Transverse colon (tissue), 4 donors: ENCODE measurements around the gene ZNF804A. TPM values are rescaled to one million over a fixed set of nuclear protein-coding genes. Genes with fewer than 3 reads are reported as not detected.

Experiments used
- DNase-seq: peaks from one replicate; pipeline ENCODE4 v3.0.0-alpha.2; 2019
- H3K27ac ChIP-seq, 4 donors: fragments of 200-600 bp; sonication (generic); 2 replicates each; pipeline ENCODE4 v1.5.1; 2016 to 2018; ENCODE audit warnings: inconsistent platforms in 4 of 4
- H3K27me3 ChIP-seq: fragments of 200-600 bp; sonication (generic); 2 replicates; pipeline ENCODE4 v1.5.1; 2017; ENCODE audit warnings: inconsistent platforms
- H3K36me3 ChIP-seq, 4 donors: fragments of 200-600 bp; sonication (generic); 2 replicates each; pipeline ENCODE4 v1.5.1; 2017 to 2019; ENCODE audit warnings: inconsistent platforms in 4 of 4
- H3K4me1 ChIP-seq, 4 donors: fragments of 200-600 bp; sonication (generic); 2 replicates each; pipeline ENCODE4 v1.5.1; 2017 to 2020; ENCODE audit warnings: inconsistent platforms in 4 of 4
- H3K4me3 ChIP-seq, 4 donors: fragments of 200-600 bp; sonication (generic); 1 replicate in 1 of 4; 2 replicates in 3 of 4; pipeline versions ENCODE4 v1.5.1 to v1.6.1; 2017 to 2019; ENCODE audit warnings: inconsistent platforms in 4 of 4
- H3K9me3 ChIP-seq, 2 donors: fragments of 200-600 bp; sonication (generic); 2 replicates each; pipeline ENCODE4 v1.5.1; 2017 to 2019; ENCODE audit warnings: inconsistent platforms in 2 of 2
- EP300 ChIP-seq: sonication (generic); formaldehyde crosslinking; IDR thresholded peaks from one replicate; pipeline ENCODE4 v1.6.1; 2017; ENCODE audit warnings: antibody characterized with exemption, low read depth
- POLR2A ChIP-seq: fragments of 450-650 bp; IDR thresholded peaks from one replicate; pipeline ENCODE4 v1.6.1; 2016; ENCODE audit warnings: antibody characterized with exemption, mild to moderate bottlenecking, moderate library complexity
- POLR2AphosphoS5 ChIP-seq, 3 donors: sonication (generic); formaldehyde crosslinking; IDR thresholded peaks; one replicate each; pipeline ENCODE4 v1.6.1; 2016; ENCODE audit warnings: antibody characterized with exemption in 3 of 3
- WGBS, 2 donors: methylation state at CpG; one replicate each; pipeline ENCODE4 v1.1.5; 2018; ENCODE audit warnings: low coverage in 1 of 2; 5-methylcytosine and 5-hydroxymethylcytosine counted together
- in situ Hi-C, 4 donors: fragments of 200-750 bp; cut with MboI; loops; one replicate each; pipeline versions ENCODE4 v1.15.0 to v1.15.1; 2017; ENCODE audit warnings: low sequenced_read_pairs in 3 of 4, low pct_ligation_motif_present in 1 of 4, low pct_unique_long_range_greater_than_20kb in 1 of 4
- intact Hi-C: fragments of 100-400 bp; cut with DNase I; formaldehyde crosslinking; loops from one replicate; pipeline ENCODE4 v1.15.1; 2023; ENCODE audit warnings: low total_unique reads
- total RNA-seq, 4 donors: library from RNA; depleted of rRNA; stranded (reverse); fragments of >200 nt; gene quantifications; one replicate each; pipeline ENCODE4 v1.1.0, GENCODE V29; 2016
- TF ChIP-seq, protein P1 (sequence below), 5 experiments: fragments of 200-600 bp in 3 of 5; fragments of 450-650 bp in 2 of 5; sonication (generic) in 3 of 5; IDR thresholded peaks; 1 replicate in 2 of 5; 2 replicates in 3 of 5; pipeline ENCODE4 v1.5.1; 2016 to 2017; ENCODE audit warnings: antibody characterized with exemption in 5 of 5, inconsistent platforms in 3 of 5, mild to moderate bottlenecking in 2 of 5, moderate library complexity in 1 of 5

The ZNF804A gene
- total RNA-seq, 4 donors from 2014 or later, result 0.16 to 1.5 (median 0.70) TPM

DNA sequence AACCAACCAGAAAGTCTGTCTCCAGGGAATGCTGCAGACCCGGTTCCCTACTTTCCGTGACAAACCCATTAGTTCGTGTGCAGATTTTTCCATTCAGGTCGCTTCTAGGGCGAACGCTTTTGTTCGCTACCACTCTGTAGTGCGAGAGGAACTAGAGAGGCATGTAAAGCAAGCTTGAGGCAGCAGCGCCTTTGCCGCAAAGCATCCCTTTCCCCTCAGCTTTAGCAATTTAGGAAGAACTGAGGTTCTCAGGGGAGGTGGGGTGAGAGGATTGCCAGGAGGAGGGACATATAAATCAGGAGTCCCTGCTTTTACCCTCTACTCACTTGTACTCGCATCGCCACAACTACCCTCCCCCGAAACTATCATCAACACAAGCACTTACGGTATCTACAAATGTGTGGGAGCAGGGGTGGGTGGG lies 748 bp upstream of the ZNF804A start:
- H3K4me1 ChIP-seq, result peaks cover 0 to 7% (median 2%) of the 10 kb centered on the region in 4 donors
- H3K9me3 ChIP-seq, result no peaks in the 10 kb centered on the region
- peak overlapping the region in 3 of 4 donors; percentile 33 to 55 (median 52) for H3K4me3 ChIP-seq
- DNase-seq, result peak; percentile 20
- TF ChIP-seq POLR2A, result no peak
- TF ChIP-seq POLR2AphosphoS5 (IDR thresholded peaks at IDR 0.05), result no peak
- H3K36me3 ChIP-seq, result no peaks in the 10 kb centered on the region
- peak overlapping the region in 3 of 4 donors; percentile 13 to 49 (median 25) for H3K27ac ChIP-seq
- peaks cover 58% of the 10 kb centered on the region for H3K27me3 ChIP-seq
- in situ Hi-C loops (no loop called here), intact Hi-C loops (no loop called here)
- 13 to 24% methylated on average over 7 to 14 of the region's 14 CpGs for WGBS, 2 donors

DNA sequence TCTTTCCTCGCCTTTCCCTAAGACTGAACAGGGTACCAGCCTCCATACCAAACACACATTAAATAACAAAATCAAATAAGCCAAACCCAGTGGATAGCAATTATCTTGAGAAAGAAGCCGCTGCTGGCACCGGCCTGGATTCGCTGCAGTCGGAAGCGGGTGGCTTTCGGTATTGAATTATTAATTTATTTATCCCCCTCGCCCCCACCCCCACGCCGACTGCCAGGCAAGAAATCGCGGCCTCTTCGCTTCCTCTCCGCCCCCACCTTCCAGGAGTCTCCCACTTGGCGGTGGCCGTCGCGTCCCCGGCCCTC lies 370 bp upstream of the ZNF804A start:
- Histone ChIP-seq H3K27ac (peak overlapping the region; percentile 13 to 54 (median 37)), H3K4me1 (peaks cover 0 to 7% (median 2%) of the 10 kb centered on the region in 4 donors), H3K9me3 (no peaks in the 10 kb centered on the region), H3K36me3 (no peaks in the 10 kb centered on the region), H3K4me3 (peak overlapping the region; percentile 21 to 55 (median 42)), H3K27me3 (peaks cover 61% of the 10 kb centered on the region)
- in situ Hi-C loops, result no loop called here
- intact Hi-C loops, result no loop called here
- TF ChIP-seq, protein P1, sequence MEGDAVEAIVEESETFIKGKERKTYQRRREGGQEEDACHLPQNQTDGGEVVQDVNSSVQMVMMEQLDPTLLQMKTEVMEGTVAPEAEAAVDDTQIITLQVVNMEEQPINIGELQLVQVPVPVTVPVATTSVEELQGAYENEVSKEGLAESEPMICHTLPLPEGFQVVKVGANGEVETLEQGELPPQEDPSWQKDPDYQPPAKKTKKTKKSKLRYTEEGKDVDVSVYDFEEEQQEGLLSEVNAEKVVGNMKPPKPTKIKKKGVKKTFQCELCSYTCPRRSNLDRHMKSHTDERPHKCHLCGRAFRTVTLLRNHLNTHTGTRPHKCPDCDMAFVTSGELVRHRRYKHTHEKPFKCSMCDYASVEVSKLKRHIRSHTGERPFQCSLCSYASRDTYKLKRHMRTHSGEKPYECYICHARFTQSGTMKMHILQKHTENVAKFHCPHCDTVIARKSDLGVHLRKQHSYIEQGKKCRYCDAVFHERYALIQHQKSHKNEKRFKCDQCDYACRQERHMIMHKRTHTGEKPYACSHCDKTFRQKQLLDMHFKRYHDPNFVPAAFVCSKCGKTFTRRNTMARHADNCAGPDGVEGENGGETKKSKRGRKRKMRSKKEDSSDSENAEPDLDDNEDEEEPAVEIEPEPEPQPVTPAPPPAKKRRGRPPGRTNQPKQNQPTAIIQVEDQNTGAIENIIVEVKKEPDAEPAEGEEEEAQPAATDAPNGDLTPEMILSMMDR (IDR thresholded peaks at IDR 0.05), result no peak
- no peak for TF ChIP-seq POLR2AphosphoS5 (IDR thresholded peaks at IDR 0.05)
- DNase-seq, result peak; percentile 6
- 1% methylated on average over 18 of the region's 19 CpGs; no CpG with 5 or more reads in 1 of the 2 donors for WGBS, 2 donors

DNA sequence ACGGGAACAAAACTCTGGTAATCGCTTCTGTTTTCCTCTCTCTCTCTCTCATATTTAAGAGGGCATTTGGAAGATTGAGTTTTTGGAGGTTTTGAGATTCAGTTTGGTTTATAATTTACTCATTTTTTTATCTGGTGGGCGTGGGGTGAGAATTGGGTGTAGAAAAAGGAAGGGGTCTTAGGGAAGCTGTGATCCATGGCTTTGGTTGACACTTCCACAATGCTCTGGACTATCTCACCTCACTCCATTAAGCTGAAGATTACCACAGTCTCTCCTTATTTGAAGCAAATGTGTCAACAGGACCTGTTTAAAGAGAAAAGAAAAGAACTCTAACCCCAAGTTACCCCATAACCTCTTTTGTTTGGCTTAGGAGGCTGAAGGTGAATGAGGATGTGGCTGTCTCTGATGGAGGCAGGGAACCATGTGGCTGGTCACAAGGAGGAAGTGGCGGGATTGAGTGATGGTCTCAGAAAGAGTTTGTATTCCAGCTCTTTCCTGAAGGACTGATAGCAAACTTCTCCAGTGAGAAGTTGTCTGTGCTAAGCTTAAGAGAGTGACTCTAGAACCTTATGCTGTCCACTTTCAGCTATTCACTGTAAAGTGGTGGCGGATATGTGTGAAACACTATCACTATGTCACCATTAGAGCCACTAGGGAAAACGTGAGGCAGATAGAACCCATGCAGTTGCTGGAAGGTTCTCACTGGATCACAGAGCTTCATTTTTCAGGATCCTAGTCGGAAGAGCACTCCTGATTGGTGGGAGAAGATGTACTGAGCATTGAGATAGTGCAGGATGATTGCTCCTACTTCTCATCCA lies 934 bp downstream of the ZNF804A start:
- Histone ChIP-seq H3K4me3 (peak overlapping the region; percentile 29 to 55 (median 42)), H3K27me3 (peaks cover 66% of the 10 kb centered on the region), H3K27ac (peak overlapping the region in 3 of 4 donors; percentile 25 to 54 (median 49)), H3K36me3 (no peaks in the 10 kb centered on the region), H3K4me1 (peaks cover 0 to 7% (median 2%) of the 10 kb centered on the region in 4 donors), H3K9me3 (no peaks in the 10 kb centered on the region)
- intact Hi-C loops, result no loop called here
- DNase-seq, result no peak
- no peak for TF ChIP-seq POLR2A
- no peak for TF ChIP-seq POLR2AphosphoS5 (IDR thresholded peaks at IDR 0.05)
- no peak for TF ChIP-seq EP300
- TF ChIP-seq, protein P1 (IDR thresholded peaks at IDR 0.05), result no peak
- WGBS, 2 donors, result 0 to 40% methylated on average over 1 to 7 of the region's 7 CpGs
- in situ Hi-C loops, result no loop called here

- 64 to 100% methylated on average over 2 of the region's 2 CpGs for whole genome bisulfite sequencing, 2 donors
- Histone ChIP-seq H3K4me3 (no peak overlapping the region), H3K27ac (peak overlapping the region in 1 of 4 donors; percentile 25), H3K4me1 (peaks cover 0 to 7% (median 2%) of the 10 kb centered on the region in 4 donors), H3K9me3 (no peaks in the 10 kb centered on the region), H3K36me3 (no peaks in the 10 kb centered on the region), H3K27me3 (peaks cover 66% of the 10 kb centered on the region)
- intact Hi-C loops, result no loop called here
- in situ Hi-C loops, result no loop called here
- DNase-seq, result no peak
- TF ChIP-seq EP300 (no peak), POLR2A (no peak)
These were observed 1.5 kb downstream of the ZNF804A start for GRCh38 chr2:184599872-184600222.

GRCh38 chr2:184602734-184603133 lies 4.4 kb downstream of the ZNF804A start:
- H3K4me1 ChIP-seq, result peaks cover 0 to 7% (median 2%) of the 10 kb centered on the region in 4 donors
- intact Hi-C loops, result no loop called here
- H3K27ac ChIP-seq, result no peak overlapping the region
- TF ChIP-seq POLR2AphosphoS5 (IDR thresholded peaks at IDR 0.05) (no peak), POLR2A (no peak), EP300 (no peak)
- TF ChIP-seq, protein P1 (IDR thresholded peaks at IDR 0.05), result no peak
- no peak for DNase-seq
- WGBS, 2 donors, result 76 to 94% methylated on average over 3 of the region's 3 CpGs
- peaks cover 43% of the 10 kb centered on the region for H3K27me3 ChIP-seq
- H3K4me3 ChIP-seq, result no peak overlapping the region
- no peaks in the 10 kb centered on the region for H3K9me3 ChIP-seq
- no peaks in the 10 kb centered on the region for H3K36me3 ChIP-seq
- in situ Hi-C loops, result no loop called here
